HepG2 (cell line): ENCODE results near the gene ZKSCAN8. TPM values are rescaled to one million over a fixed set of nuclear protein-coding genes. Genes with fewer than 3 reads are reported as not detected.

Experiments used
- ATAC-seq: fragments of 200-7000 bp; cut with Tn5 transposase; 3 replicates; pipeline ENCODE4 v1.9.1; 2020; ENCODE audit warnings: mild to moderate bottlenecking, moderate library complexity
- BruUV-seq: library from RNA; stranded (reverse); fragments of 400-500 nt; replicated peaks from 2 replicates; lab custom pipeline; 2021; lab: Mats Ljungman, UMichigan
- CTCF ChIA-PET: fragments of 300-600 bp; formaldehyde crosslinking; extraction: SDS; loops from one replicate; lab custom pipeline; 2021; ENCODE audit warnings: low total read pairs, inconsistent platforms, low intra/inter-chr PET ratio; lab: Yijun Ruan, JAX
- POLR2A ChIA-PET: fragments of 350-600 bp; sonication (Branson Sonifier 250); formaldehyde crosslinking; loops from one replicate; lab custom pipeline; 2020; ENCODE audit warnings: antibody characterized with exemption, inconsistent platforms; lab: Yijun Ruan, JAX
- DNase-seq: peaks from one replicate; pipeline ENCODE4 v3.0.0-alpha.2; 2015; ENCODE audit warnings: low spot score
- FAIRE-seq: peaks from 3 replicates; lab custom pipeline; 2011; peaks lifted over from hg19 to GRCh38; lab: Jason Lieb, UNC
- H2AFZ ChIP-seq: one replicate; pipeline ENCODE4 v1.6.1; 2011; ENCODE audit warnings: low read length, inconsistent platforms
- H3K27ac ChIP-seq: fragments of 300-600 bp; 3 replicates; pipeline ENCODE4 v1.8.0; 2011; ENCODE audit warnings: mixed run types, mild to moderate bottlenecking, mixed read lengths, low read length, inconsistent platforms; ENCODE audit not compliant: insufficient read depth; ENCODE audit errors: extremely low read length
- H3K27me3 ChIP-seq, 2 experiments: fragments of 200-600 bp in 1 of 2; 2 replicates in 1 of 2; 3 replicates in 1 of 2; pipeline versions ENCODE4 v1.6.0 to v1.8.0; 2011; ENCODE audit warnings: low read length in 2 of 2, mild to moderate bottlenecking in 2 of 2, moderate library complexity in 2 of 2, inconsistent platforms in 1 of 2; ENCODE audit not compliant: insufficient read depth in 2 of 2, control insufficient read depth in 1 of 2
- H3K36me3 ChIP-seq, 2 experiments: fragments of 200-600 bp in 1 of 2; replicated peaks in 1 of 2; 2 replicates in 1 of 2; 3 replicates in 1 of 2; pipeline versions ENCODE4 v1.5.1 to v1.8.0; 2011; ENCODE audit warnings: low read length in 2 of 2, inconsistent platforms in 1 of 2; ENCODE audit not compliant: insufficient read depth in 2 of 2, control insufficient read depth in 1 of 2
- H3K4me1 ChIP-seq: 2 replicates; pipeline ENCODE4 v1.5.1; 2012; ENCODE audit warnings: low read length, inconsistent platforms; ENCODE audit not compliant: insufficient read depth
- H3K4me2 ChIP-seq: 2 replicates; pipeline ENCODE4 v1.6.0; 2011; ENCODE audit warnings: low read depth, low read length, inconsistent platforms
- H3K4me3 ChIP-seq, 3 experiments: fragments of 200-600 bp in 1 of 3; sonication (generic), shearing (Covaris generic) in 1 of 3; replicated peaks in 1 of 3; 2 replicates each; pipeline ENCODE4 v1.5.1; 2011 to 2016; ENCODE audit warnings: low read length in 3 of 3, inconsistent platforms in 2 of 3, low read depth in 2 of 3, mild to moderate bottlenecking in 2 of 3, control low read depth in 1 of 3, mixed read lengths in 1 of 3; ENCODE audit not compliant: insufficient read depth in 1 of 3
- H3K79me2 ChIP-seq: one replicate; pipeline ENCODE4 v1.6.1; 2011; ENCODE audit warnings: low read length, inconsistent platforms; ENCODE audit not compliant: insufficient read depth
- H3K9ac ChIP-seq: 2 replicates; pipeline ENCODE4 v1.6.0; 2011; ENCODE audit warnings: mild to moderate bottlenecking, low read depth, low read length, inconsistent platforms; ENCODE audit not compliant: insufficient read depth
- H3K9me3 ChIP-seq: 2 replicates; pipeline ENCODE4 v1.5.1; 2012; ENCODE audit warnings: mild to moderate bottlenecking, low read length
- H4K20me1 ChIP-seq: 2 replicates; pipeline ENCODE4 v1.6.0; 2011; ENCODE audit warnings: inconsistent platforms, mild to moderate bottlenecking, low read length, moderate library complexity; ENCODE audit not compliant: insufficient read depth
- HDAC1 ChIP-seq: sonication (generic); formaldehyde crosslinking; IDR thresholded peaks from 2 replicates; pipeline ENCODE4 v1.5.1; 2020; ENCODE audit warnings: mild to moderate bottlenecking, missing genetic modification reagents
- POGK ChIP-seq: sonication (generic); formaldehyde crosslinking; conservative IDR thresholded peaks from 2 replicates; pipeline ENCODE4 v1.8.0; 2022; ENCODE audit warnings: mild to moderate bottlenecking, moderate library complexity, missing genetic modification reagents
- PRDM15 ChIP-seq: sonication (generic); formaldehyde crosslinking; IDR thresholded peaks from 2 replicates; pipeline ENCODE4 v1.4.0; 2020; ENCODE audit warnings: missing genetic modification reagents
- SMARCE1 ChIP-seq: fragments of 450-650 bp; IDR thresholded peaks from 2 replicates; pipeline ENCODE4 v1.6.1; 2017; ENCODE audit warnings: borderline replicate concordance
- ZBTB43 ChIP-seq: sonication (generic); formaldehyde crosslinking; conservative IDR thresholded peaks from 2 replicates; pipeline ENCODE4 v1.4.0; 2020; ENCODE audit warnings: missing genetic modification reagents
- ZBTB7A ChIP-seq: sonication (generic); formaldehyde crosslinking; IDR thresholded peaks from 2 replicates; pipeline ENCODE4 v1.8.0; 2022; ENCODE audit warnings: mild to moderate bottlenecking, missing genetic modification reagents
- ZNF12 ChIP-seq: sonication (generic); formaldehyde crosslinking; IDR thresholded peaks from 2 replicates; pipeline ENCODE4 v1.5.0; 2020; ENCODE audit warnings: missing genetic modification reagents
- ZNF232 ChIP-seq: sonication (generic); formaldehyde crosslinking; IDR thresholded peaks from 2 replicates; pipeline ENCODE4 v1.4.0; 2020; ENCODE audit warnings: missing genetic modification reagents, borderline replicate concordance
- ZNF567 ChIP-seq: sonication (generic); formaldehyde crosslinking; IDR thresholded peaks from 2 replicates; pipeline ENCODE4 v1.8.1; 2023; ENCODE audit warnings: mild to moderate bottlenecking, missing genetic modification reagents, borderline replicate concordance
- ZNF749 ChIP-seq: sonication (generic); formaldehyde crosslinking; IDR thresholded peaks from 2 replicates; pipeline ENCODE4 v1.8.0; 2022; ENCODE audit warnings: mild to moderate bottlenecking, missing genetic modification reagents, moderate library complexity, borderline replicate concordance
- ZSCAN21 ChIP-seq: sonication (generic); formaldehyde crosslinking; IDR thresholded peaks from 2 replicates; pipeline ENCODE4 v1.8.0; 2022; ENCODE audit warnings: mild to moderate bottlenecking, missing genetic modification reagents, moderate library complexity, borderline replicate concordance
- WGBS: methylation state at CpG from one replicate; pipeline ENCODE4 v1.1.6; 2017; ENCODE audit warnings: low lambda C conversion rate; 5-methylcytosine and 5-hydroxymethylcytosine counted together
- in situ Hi-C: cut with HindIII; loops from 2 replicates; pipeline ENCODE4 v1.10.0; 2017; ENCODE audit warnings: low pct_unique_long_range_greater_than_20kb; ENCODE audit not compliant: extremely low pct_ligation_motif_present
- intact Hi-C: fragments of 100-400 bp; cut with micrococcal nuclease; formaldehyde crosslinking; loops from one replicate; pipeline ENCODE4 v1.10.0; 2022; ENCODE audit not compliant: unreplicated experiment
- polyA plus RNA-seq, 8 experiments: library from polyadenylated mRNA; depleted of rRNA in 3 of 8; stranded (reverse) in 7 of 8; unstranded in 1 of 8; fragments of >200 nt; fragmentation: Illumina TruSeq in 4 of 8; extraction: Trizol in 4 of 8; gene quantifications; 2 replicates each; pipeline versions ENCODE4 v1.2.1 to v1.2.3, GENCODE V29; 2011 to 2016; ENCODE audit warnings: low read depth in 4 of 8, missing spikeins in 1 of 8, mixed read lengths in 1 of 8; ENCODE audit not compliant: insufficient read depth in 1 of 8
- total RNA-seq, 5 experiments: library from RNA; depleted of rRNA; stranded (reverse); fragments of >200 nt; fragmentation: Illumina TruSeq; extraction: Trizol; gene quantifications; 2 replicates each; pipeline ENCODE4 v1.2.3, GENCODE V29; 2016; ENCODE audit warnings: low read depth in 1 of 5

ZKSCAN8 gene
- total and polyA plus RNA-seq, 2 of the 13 experiments (the other 11 are each of a cell fraction or from before 2014, with no cell fraction given): 12.4 to 20.9 TPM

- peaks cover 32% of the 10 kb centered on the region for H3K79me2 ChIP-seq
- under 1% methylated on average over 50 of the region's 58 CpGs for WGBS
- ChIA-PET POLR2A (interaction anchor here (0.6 to 3.8 kb wide), 20 partner anchors 12 to 450 kb away, joined by 3 to 38 read pairs (median 4); partner anchors contain the start of genes PGBD1, ZKSCAN4, ZSCAN12 and ZSCAN16), CTCF (interaction anchor here (0.9 kb wide), 1 partner anchor 220 kb away, joined by 3 read pairs; no protein-coding TSS in a partner anchor)
- peak overlapping the region; percentile 81 for H3K4me2 ChIP-seq
- H3K9ac ChIP-seq: peak overlapping the region; percentile 90
- DNase-seq (peak; percentile 94), ATAC-seq (peak; percentile 84), FAIRE-seq (peak; percentile 67)
- H2AFZ ChIP-seq: peak overlapping the region; percentile 75
- no TSS peak for BruUV-seq
- no peaks in the 10 kb centered on the region for H4K20me1 ChIP-seq
- intact Hi-C loops (loop anchor here (1.0 to 2.0 kb wide), 7 partner anchors 13 to 262 kb away; partner anchors contain the start of genes PGBD1, ZKSCAN4, ZSCAN12 and ZSCAN16), in situ Hi-C loops (loop anchor here (5.0 kb wide), 1 partner anchor 115 kb away; the partner anchor contains the start of gene ZKSCAN4)
- no peaks in the 10 kb centered on the region for H3K9me3 ChIP-seq
- H3K4me1 ChIP-seq: peaks cover 54% of the 10 kb centered on the region
- peak overlapping the region; percentile 82 for H3K27ac ChIP-seq
- H3K27me3 ChIP-seq: no peaks in the 10 kb centered on the region; a peak in 1 of 5 replicates
- peak overlapping the region; percentile 81 to 91 (median 86) for H3K4me3 ChIP-seq
- H3K36me3 ChIP-seq: 0 out of 5 replicates have a peak, but pooled peaks cover 0 to 4% of the 10 kb centered on the region in 2 experiments
- TF ChIP-seq ZSCAN21: peak; percentile 76; the same call in 1 of the 2 replicates
- no peak for TF ChIP-seq SMARCE1
- TF ChIP-seq ZBTB43: peak; percentile 71
- TF ChIP-seq ZNF232: peak; percentile 94; the same call in 1 of the 2 replicates
- no peak for TF ChIP-seq ZNF749
- peak; percentile 75; the same call in 1 of the 2 replicates for TF ChIP-seq ZNF12 (CRISPR knock-in tag)
- peak; percentile 80; the same call in 1 of the 2 replicates for TF ChIP-seq POGK
- TF ChIP-seq ZBTB7A (CRISPR knock-in tag): peak; percentile 54; the same call in 1 of the 2 replicates
- TF ChIP-seq ZNF567 (CRISPR knock-in tag): 0 out of 2 replicates have a peak, but pooled peaks have one; percentile 65
- peak; percentile 37; the same call in 1 of the 2 replicates for TF ChIP-seq PRDM15
- TF ChIP-seq HDAC1 (CRISPR knock-in tag): peak; percentile 91
Observed at GRCh38 chr6:28136585-28137504, 4.8 kb upstream of the ZKSCAN8 start.
